ENCODE data around the gene AHSG. TPM values are rescaled to one million over a fixed set of nuclear protein-coding genes. Genes with fewer than 3 reads are reported as not detected.
"Not testable (repeated sequence)": the region's sequence is repeated elsewhere in the genome, so short reads cannot be mapped to it uniquely, and the experiment has no call there.

The AHSG gene
- total and polyA plus RNA-seq, 10 of the 15 experiments (the other 5 are each of a cell fraction or from before 2014, with no cell fraction given): 0.06 to 0.90 (median 0.15) TPM; not detected in 7

DNA sequence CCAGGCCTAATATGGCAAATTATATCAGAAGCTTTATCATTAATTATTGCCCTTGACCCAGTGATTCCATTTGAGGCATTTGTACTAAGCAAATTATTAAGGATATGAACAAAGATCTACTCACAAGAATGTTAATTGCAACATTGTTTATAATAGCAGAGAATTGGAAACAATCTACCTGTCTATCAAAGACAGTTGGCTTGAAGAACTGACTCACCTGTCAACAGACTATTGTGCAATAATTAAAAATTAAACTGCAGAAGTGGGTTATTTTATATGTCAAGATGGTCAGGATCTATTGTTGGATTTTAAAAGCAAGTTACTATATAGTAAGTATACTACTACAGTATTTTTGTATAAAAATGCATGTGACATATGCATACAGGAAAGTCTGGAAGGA, 20.6 kb downstream of the AHSG start:
- Histone ChIP-seq H3K4me1 (ENCODE audit: control insufficient read depth, insufficient read depth, low read length) (no peaks in the 10 kb centered on the region), H3K9me3 (replicated peaks; ENCODE audit: control insufficient read depth, insufficient read depth, low read length) (no peaks in the 10 kb centered on the region), H4K20me1 (ENCODE audit: control insufficient read depth, insufficient read depth) (no peaks in the 10 kb centered on the region), H3K27ac (ENCODE audit: control insufficient read depth, insufficient read depth) (no peak overlapping the region), H3K27me3 (replicated peaks in 1 of 2; ENCODE audit: control insufficient read depth in 2 of 2, insufficient read depth in 2 of 2, low read length in 1 of 2) (peaks cover 0 to 3% of the 10 kb centered on the region in 2 experiments; a peak in 3 of 4 replicates), H3K4me3 (no peak overlapping the region), H2AFZ (ENCODE audit: control insufficient read depth, low read depth, low read length) (no peak overlapping the region), H3K36me3 (ENCODE audit: control insufficient read depth in 2 of 2, insufficient read depth in 2 of 2, low read length in 1 of 2) (no peaks in the 10 kb centered on the region), H3K4me2 (ENCODE audit: control insufficient read depth, insufficient read depth) (no peak overlapping the region), H3K9ac (ENCODE audit: control insufficient read depth, insufficient read depth, low read length) (no peak overlapping the region), H3K79me2 (ENCODE audit: control insufficient read depth, insufficient read depth, low read length) (no peaks in the 10 kb centered on the region)
- TF ChIP-seq CREB1 (IDR thresholded peaks at IDR 0.05; ENCODE audit: low read depth): no peak
- TF ChIP-seq BCL11A (IDR thresholded peaks at IDR 0.05; ENCODE audit: low read depth, low read length): no peak
- TF ChIP-seq POLR2A (IDR thresholded peaks at IDR 0.05; ENCODE audit: low read depth, low read length): no peak
- no peak for TF ChIP-seq CBFB (IDR thresholded peaks at IDR 0.05; ENCODE audit: low read depth)
- TF ChIP-seq HDAC6 (IDR thresholded peaks at IDR 0.05; ENCODE audit: unreplicated experiment): no peak
- no peak for TF ChIP-seq RELA (IDR thresholded peaks at IDR 0.05; ENCODE audit: borderline replicate concordance, partially characterized antibody)
- TF ChIP-seq KAT2A (conservative IDR thresholded peaks at IDR 0.05; ENCODE audit: control insufficient read depth, low read depth, low read length): no peak
- TF ChIP-seq HDGF (IDR thresholded peaks at IDR 0.05): no peak
- no peak for TF ChIP-seq BRCA1 (IDR thresholded peaks at IDR 0.05; ENCODE audit: low read depth, low read length)
- no peak for TF ChIP-seq IKZF1 (conservative IDR thresholded peaks at IDR 0.05)
- TF ChIP-seq CHD1 (IDR thresholded peaks at IDR 0.05; ENCODE audit: low read depth, low read length): no peak
- TF ChIP-seq POLR2AphosphoS2 (IDR thresholded peaks at IDR 0.05; ENCODE audit: low read depth, low read length): no peak
- TF ChIP-seq MEF2A (IDR thresholded peaks at IDR 0.05; ENCODE audit: insufficient read depth, low read depth, low read length): no peak
- TF ChIP-seq LARP7 (IDR thresholded peaks at IDR 0.05): no peak
- no peak for TF ChIP-seq PKNOX1 (IDR thresholded peaks at IDR 0.05)
- ChIA-PET POLR2A (no interaction called here), RAD21 (ENCODE audit: unreplicated experiment) (interaction anchor here (1.2 kb wide), 1 partner anchor 17 kb away, joined by 4 read pairs; no protein-coding TSS in a partner anchor), CTCF (interaction anchor here (1.1 to 5.6 kb wide), 2 partner anchors 17 to 291 kb away, joined by 4 to 33 read pairs; no protein-coding TSS in a partner anchor), SMC1A (ENCODE audit: uncharacterized antibody, unreplicated experiment) (no interaction called here)
- ATAC-seq (no peak), FAIRE-seq (no peak), DNase-seq (ENCODE audit: low read depth, low spot score) (no peak)
- in situ Hi-C loops (cut with MboI): no loop called here
- intact Hi-C loops (cut with micrococcal nuclease; ENCODE audit: unreplicated experiment): no loop called here
- no TSS peak for BruUV-seq (replicated peaks)

DNA sequence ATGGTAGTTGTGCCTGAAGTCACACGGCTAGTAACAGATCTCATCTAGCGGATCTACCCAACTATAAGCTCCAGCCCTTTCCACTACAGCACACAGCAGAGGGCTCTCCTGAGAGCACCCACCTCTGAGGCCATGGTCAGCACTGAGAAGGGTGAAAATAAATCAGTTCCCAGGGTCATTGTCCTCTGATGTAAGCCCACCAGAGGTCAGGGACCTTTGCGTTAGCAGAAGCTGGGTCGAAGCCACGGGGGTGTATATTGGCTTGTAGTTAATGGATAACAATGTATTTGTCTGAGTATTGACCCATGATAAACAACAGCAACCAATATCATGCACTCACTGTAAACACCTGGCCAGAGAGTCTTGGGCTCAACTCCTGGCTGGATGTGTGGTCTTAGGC, 21.3 kb downstream of the AHSG start:
- DNase-seq (ENCODE audit: low read depth, low spot score); H3K27me3 ChIP-seq (replicated peaks in 1 of 2; ENCODE audit: control insufficient read depth in 2 of 2, insufficient read depth in 2 of 2, low read length in 1 of 2); H3K9me3 ChIP-seq (replicated peaks; ENCODE audit: control insufficient read depth, insufficient read depth, low read length); H3K36me3 ChIP-seq (ENCODE audit: control insufficient read depth in 2 of 2, insufficient read depth in 2 of 2, low read length in 1 of 2); H3K27ac ChIP-seq (ENCODE audit: control insufficient read depth, insufficient read depth); FAIRE-seq; BruUV-seq (replicated peaks); H3K4me2 ChIP-seq (ENCODE audit: control insufficient read depth, insufficient read depth); in situ Hi-C loops (cut with MboI); H4K20me1 ChIP-seq (ENCODE audit: control insufficient read depth, insufficient read depth); SMC1A ChIA-PET (ENCODE audit: uncharacterized antibody, unreplicated experiment); POLR2A ChIA-PET; H3K9ac ChIP-seq (ENCODE audit: control insufficient read depth, insufficient read depth, low read length); H3K4me3 ChIP-seq; intact Hi-C loops (cut with micrococcal nuclease; ENCODE audit: unreplicated experiment); ATAC-seq; H2AFZ ChIP-seq (ENCODE audit: control insufficient read depth, low read depth, low read length); H3K4me1 ChIP-seq (ENCODE audit: control insufficient read depth, insufficient read depth, low read length); H3K79me2 ChIP-seq (ENCODE audit: control insufficient read depth, insufficient read depth, low read length); RAD21 ChIA-PET (ENCODE audit: unreplicated experiment): not testable (repeated sequence)
- CTCF ChIA-PET: interaction anchor here (0.9 to 1.1 kb wide), 3 partner anchors 17 to 291 kb away, joined by 3 to 4 read pairs (median 4); no protein-coding TSS in a partner anchor
- 95% methylated on average over 5 of the region's 5 CpGs for WGBS (ENCODE audit: insufficient coverage, insufficient replicate concordance, low lambda C conversion rate, missing lambda C conversion rate)
